ENCODE measurements around the gene EPB41L4B.

EPB41L4B gene

GRCh38 chr9:109181284-109181683, 139.6 kb downstream of the EPB41L4B start:
- ChIA-PET CTCF (no interaction called here), POLR2A (ENCODE audit: low non-redundant PET) (no interaction called here)
- H3K27ac ChIP-seq, result no peak overlapping the region
- no peak for DNase-seq (ENCODE audit: low spot score)
- no peak for TF ChIP-seq CTCF (conservative IDR thresholded peaks at IDR 0.05; ENCODE audit: low read depth)

- CTCF ChIA-PET, result interaction anchor here (0.5 kb wide), 1 partner anchor 11 kb away, joined by 4 read pairs; no protein-coding TSS in a partner anchor
- POLR2A ChIA-PET (ENCODE audit: low non-redundant PET), result no interaction called here
- H3K27ac ChIP-seq, result no peak overlapping the region
- no peak for DNase-seq (ENCODE audit: low spot score)
- no peak for TF ChIP-seq CTCF (conservative IDR thresholded peaks at IDR 0.05; ENCODE audit: low read depth)
Measured at GRCh38 chr9:109179801-109180523, 140.9 kb downstream of the EPB41L4B start.

GRCh38 chr9:109176963-109177362, 143.9 kb downstream of the EPB41L4B start:
- ChIA-PET POLR2A (ENCODE audit: low non-redundant PET) (no interaction called here), CTCF (no interaction called here)
- H3K27ac ChIP-seq, result no peak overlapping the region
- no peak for DNase-seq (ENCODE audit: low spot score)
- TF ChIP-seq CTCF (conservative IDR thresholded peaks at IDR 0.05; ENCODE audit: low read depth), result no peak

- ChIA-PET CTCF (no interaction called here), POLR2A (ENCODE audit: low non-redundant PET) (interaction anchor here (0.7 kb wide), 1 partner anchor 169 kb away, joined by 6 read pairs; no protein-coding TSS in a partner anchor)
- no peak for TF ChIP-seq CTCF (conservative IDR thresholded peaks at IDR 0.05; ENCODE audit: low read depth)
- DNase-seq (ENCODE audit: low spot score), result no peak
- no peak overlapping the region for H3K27ac ChIP-seq
Measured at GRCh38 chr9:109176386-109176785, 144.5 kb downstream of the EPB41L4B start.

- CTCF ChIA-PET, result interaction anchor here (0.6 to 1.6 kb wide), 4 partner anchors 8 to 801 kb away, joined by 3 to 6 read pairs (median 4); no protein-coding TSS in a partner anchor
- no peak for DNase-seq (ENCODE audit: low spot score)
- no peak for TF ChIP-seq CTCF (conservative IDR thresholded peaks at IDR 0.05; ENCODE audit: low read depth)
- H3K27ac ChIP-seq, result no peak overlapping the region
- POLR2A ChIA-PET (ENCODE audit: low non-redundant PET), result no interaction called here
Measured at GRCh38 chr9:109172935-109173334, 147.9 kb downstream of the EPB41L4B start.

- no peak for TF ChIP-seq CTCF (conservative IDR thresholded peaks at IDR 0.05; ENCODE audit: low read depth)
- ChIA-PET POLR2A (ENCODE audit: low non-redundant PET) (no interaction called here), CTCF (interaction anchor here (1.6 kb wide), 1 partner anchor 11 kb away, joined by 6 read pairs; no protein-coding TSS in a partner anchor)
- DNase-seq (ENCODE audit: low spot score), result no peak
- no peak overlapping the region for H3K27ac ChIP-seq
Measured at GRCh38 chr9:109171926-109172325, 148.9 kb downstream of the EPB41L4B start.
